NT2/D1 (cell line): ENCODE results near the gene CDC26.

Experiments
- SUZ12 ChIP-seq: IDR thresholded peaks from 2 replicates; pipeline ENCODE4 v1.6.1; 2011; ENCODE audit not compliant: insufficient read length, insufficient read depth; ENCODE audit errors: extremely low read depth
- YY1 ChIP-seq: IDR thresholded peaks from 2 replicates; pipeline ENCODE4 v1.6.1; 2011; ENCODE audit not compliant: insufficient read length, insufficient read depth
- ZNF274 ChIP-seq: IDR thresholded peaks from 2 replicates; pipeline ENCODE4 v1.6.1; 2011; ENCODE audit warnings: mild to moderate bottlenecking, low read depth, low read length

DNA sequence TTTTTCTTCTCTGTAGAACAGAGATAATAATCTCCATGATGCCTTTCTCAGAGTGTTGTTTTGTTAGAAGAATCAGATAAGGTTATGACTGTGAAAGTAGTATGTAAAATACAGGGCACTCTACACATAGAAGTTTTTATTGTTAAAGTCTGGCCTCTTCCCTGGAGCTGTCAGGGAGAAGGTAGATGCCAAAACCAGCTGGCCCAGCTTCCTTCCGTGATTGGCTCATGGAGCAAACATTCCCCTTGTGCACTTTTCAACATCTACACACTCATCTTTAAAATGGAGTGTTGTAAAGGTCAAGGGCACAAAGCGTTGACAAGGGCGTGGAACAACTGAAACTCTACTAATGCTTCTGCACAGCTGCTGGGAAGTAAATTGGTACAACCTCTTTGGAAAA, 35.2 kb upstream of the CDC26 start:
- no peak for TF ChIP-seq SUZ12
- TF ChIP-seq YY1 = no peak
- no peak for TF ChIP-seq ZNF274
